Measurements from ENCODE around the gene FBXO31.

DNA sequence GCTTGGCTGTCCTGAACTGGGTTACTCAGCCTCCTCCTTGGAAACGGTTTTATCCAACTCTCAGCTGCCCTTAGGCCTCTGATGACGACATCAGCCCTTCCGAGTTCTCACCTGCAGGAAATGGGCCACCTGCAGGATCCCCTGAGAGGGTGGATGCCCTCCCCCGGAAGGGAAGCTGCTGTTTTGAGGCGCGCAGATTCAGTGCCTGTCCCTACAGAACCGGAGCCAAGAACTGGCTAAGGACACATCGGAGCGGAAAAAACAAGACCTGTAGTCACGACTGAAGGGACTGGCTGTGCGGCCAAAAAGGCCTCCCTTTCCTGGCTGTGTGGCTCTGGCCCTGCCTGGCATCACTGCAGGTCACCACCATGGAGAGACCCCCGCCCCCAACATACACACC, 54.7 kb downstream of the FBXO31 start:
- TF ChIP-seq EZH2 (optimal IDR thresholded peaks at IDR 0.05; ENCODE audit: low read depth, low read length) (no peak), EZH2phosphoT487 (IDR thresholded peaks at IDR 0.05; ENCODE audit: low read length) (no peak)
- TF ChIP-seq, protein P1, sequence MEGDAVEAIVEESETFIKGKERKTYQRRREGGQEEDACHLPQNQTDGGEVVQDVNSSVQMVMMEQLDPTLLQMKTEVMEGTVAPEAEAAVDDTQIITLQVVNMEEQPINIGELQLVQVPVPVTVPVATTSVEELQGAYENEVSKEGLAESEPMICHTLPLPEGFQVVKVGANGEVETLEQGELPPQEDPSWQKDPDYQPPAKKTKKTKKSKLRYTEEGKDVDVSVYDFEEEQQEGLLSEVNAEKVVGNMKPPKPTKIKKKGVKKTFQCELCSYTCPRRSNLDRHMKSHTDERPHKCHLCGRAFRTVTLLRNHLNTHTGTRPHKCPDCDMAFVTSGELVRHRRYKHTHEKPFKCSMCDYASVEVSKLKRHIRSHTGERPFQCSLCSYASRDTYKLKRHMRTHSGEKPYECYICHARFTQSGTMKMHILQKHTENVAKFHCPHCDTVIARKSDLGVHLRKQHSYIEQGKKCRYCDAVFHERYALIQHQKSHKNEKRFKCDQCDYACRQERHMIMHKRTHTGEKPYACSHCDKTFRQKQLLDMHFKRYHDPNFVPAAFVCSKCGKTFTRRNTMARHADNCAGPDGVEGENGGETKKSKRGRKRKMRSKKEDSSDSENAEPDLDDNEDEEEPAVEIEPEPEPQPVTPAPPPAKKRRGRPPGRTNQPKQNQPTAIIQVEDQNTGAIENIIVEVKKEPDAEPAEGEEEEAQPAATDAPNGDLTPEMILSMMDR (IDR thresholded peaks at IDR 0.05; ENCODE audit: low read length): no peak

Data from MM.1S (cell line).